UCSD-AML1 (cell line): ENCODE results near the gene POTEH.
"Not testable (repeated sequence)": the region's sequence is repeated elsewhere in the genome, so short reads cannot be mapped to it uniquely, and the experiment has no call there.

Experiments used
- DNase-seq: peaks from one replicate; lab custom pipeline; 2025; ENCODE audit not compliant: unreplicated experiment; lab: John Stamatoyannopoulos, UW

POTEH gene

GRCh38 chr22:15734411-15734810 is 44.6 kb downstream of the POTEH start:
- DNase-seq = not testable (repeated sequence)

- not testable (repeated sequence) for DNase-seq
These were observed 48.5 kb downstream of the POTEH start for GRCh38 chr22:15738157-15738908.

GRCh38 chr22:15738909-15739391 is 49.1 kb downstream of the POTEH start:
- DNase-seq = not testable (repeated sequence)

- DNase-seq = not testable (repeated sequence)
These were observed 58.0 kb downstream of the POTEH start for GRCh38 chr22:15747636-15748323.

GRCh38 chr22:15749181-15749970 is 59.5 kb downstream of the POTEH start:
- DNase-seq = not testable (repeated sequence)

- not testable (repeated sequence) for DNase-seq
These were observed 69.7 kb downstream of the POTEH start for GRCh38 chr22:15759443-15760097.

- DNase-seq = not testable (repeated sequence)
These were observed 70.7 kb downstream of the POTEH start for GRCh38 chr22:15760388-15761150.

- DNase-seq = not testable (repeated sequence)
These were observed 71.4 kb downstream of the POTEH start for GRCh38 chr22:15761151-15761777.

GRCh38 chr22:15763559-15763958 is 73.7 kb downstream of the POTEH start:
- DNase-seq = not testable (repeated sequence)
